H1 (cell line): Measurements from ENCODE around the gene ARMC3. TPM values are rescaled to one million over a fixed set of nuclear protein-coding genes. Genes with fewer than 3 reads are reported as not detected.

Experiments
- CHD2 ChIP-seq: IDR thresholded peaks from 2 replicates; pipeline ENCODE4 v1.6.1; 2012; ENCODE audit warnings: low read length, improper control_type of control experiment
- E2F6 ChIP-seq: IDR thresholded peaks from 2 replicates; pipeline ENCODE4 v1.6.1; 2012; ENCODE audit warnings: inconsistent platforms
- EGR1 ChIP-seq: IDR thresholded peaks from 2 replicates; pipeline ENCODE4 v1.6.1; 2011; ENCODE audit warnings: low read depth, low read length, borderline replicate concordance
- KDM1A ChIP-seq: fragments of 200-600, 300-600 bp; sonication (generic); IDR thresholded peaks from 2 replicates; pipeline ENCODE4 v1.7.1; 2016; ENCODE audit warnings: mild to moderate bottlenecking, low read length, borderline replicate concordance
- SUZ12 ChIP-seq: fragments of 200-600 bp; sonication (generic); IDR thresholded peaks from 2 replicates; pipeline ENCODE4 v1.6.1; 2012; ENCODE audit warnings: mild to moderate bottlenecking, inconsistent platforms, low read length, moderate library complexity, mixed read lengths
- TAF1 ChIP-seq: IDR thresholded peaks from 2 replicates; pipeline ENCODE4 v1.6.1; 2011; ENCODE audit warnings: mild to moderate bottlenecking, low read depth, low read length
- TCF12 ChIP-seq: IDR thresholded peaks from 2 replicates; pipeline ENCODE4 v1.6.1; 2011; ENCODE audit warnings: low read depth, mild to moderate bottlenecking, low read length
- polyA plus RNA-seq, 7 experiments: library from polyadenylated mRNA; depleted of rRNA in 3 of 7; stranded (reverse) in 5 of 7; unstranded in 2 of 7; fragments of >200 nt in 5 of 7; fragments of 200-250 nt in 2 of 7; gene quantifications; 1 replicate in 5 of 7; 2 replicates in 1 of 7; 4 replicates in 1 of 7; pipeline versions ENCODE4 v1.2.1 to v1.2.3, GENCODE V29; 2011 to 2013; ENCODE audit warnings: missing spikeins in 2 of 7, mixed read lengths in 2 of 7
- total RNA-seq: library from RNA; stranded (reverse); fragmentation: NEBNext Ultra II Directional; extraction: Animal tissue kit (Norgen Biotek cat#: 25700); gene quantifications from 2 replicates; pipeline ENCODE4 v1.2.1, GENCODE V29; 2021

The ARMC3 gene
- total and polyA plus RNA-seq, 2 of the 8 experiments (the other 6 are each of a cell fraction or from before 2014, with no cell fraction given), result 0.15 TPM

- no peak for TF ChIP-seq TAF1
- no peak for TF ChIP-seq TCF12
- TF ChIP-seq EGR1, result no peak
- no peak for TF ChIP-seq E2F6
- TF ChIP-seq SUZ12, result no peak
- no peak for TF ChIP-seq CHD2
- no peak for TF ChIP-seq KDM1A
Measured at GRCh38 chr10:23056186-23056579, 128.3 kb downstream of the ARMC3 start (continued).
